ENCODE results near the gene GAB4. TPM values are rescaled to one million over a fixed set of nuclear protein-coding genes. Genes with fewer than 3 reads are reported as not detected.

GAB4 gene
- polyA plus RNA-seq, 2 of the 4 experiments (the other 2 are of a cell fraction): not detected

- H3K9me3 ChIP-seq: no peaks in the 10 kb centered on the region
- no peak for DNase-seq (ENCODE audit: low read depth in 1 of 2, low spot score in 1 of 2)
- H3K4me3 ChIP-seq: no peak overlapping the region
- POLR2A ChIA-PET: no interaction called here
- no peaks in the 10 kb centered on the region for H3K4me1 ChIP-seq
- no peak for ATAC-seq
- no peak overlapping the region for H3K4me2 ChIP-seq
- CTCF ChIA-PET: no interaction called here
- 48% methylated on average over 12 of the region's 14 CpGs for WGBS (ENCODE audit: missing lambda C conversion rate)
- FAIRE-seq: no peak
- no peak overlapping the region for H3K27ac ChIP-seq
- TF ChIP-seq ATOH8 (CRISPR knock-in tag; IDR thresholded peaks at IDR 0.05; ENCODE audit: low read depth) (no peak), CTCF (IDR thresholded peaks at IDR 0.05) (no peak), ZFP36 (IDR thresholded peaks at IDR 0.05; ENCODE audit: borderline replicate concordance, partially characterized antibody) (no peak), FOSB (CRISPR knock-in tag; IDR thresholded peaks at IDR 0.05) (no peak), HDAC2 (IDR thresholded peaks at IDR 0.05) (no peak), JUNB (IDR thresholded peaks at IDR 0.05) (no peak), NR3C1 (IDR thresholded peaks at IDR 0.05) (no peak), HEYL (CRISPR knock-in tag; IDR thresholded peaks at IDR 0.05) (no peak), RNF2 (IDR thresholded peaks at IDR 0.05; ENCODE audit: borderline replicate concordance, low read depth) (no peak), CBX2 (IDR thresholded peaks at IDR 0.05; ENCODE audit: borderline replicate concordance, low read depth) (no peak), CBX8 (IDR thresholded peaks at IDR 0.05) (no peak), RCOR1 (IDR thresholded peaks at IDR 0.05; ENCODE audit: low read depth, low read length) (no peak), EHF (CRISPR knock-in tag; IDR thresholded peaks at IDR 0.05) (no peak)
Observed at GRCh38 chr22:16961477-16962186, 46.4 kb downstream of the GAB4 start.

GRCh38 chr22:16960884-16961249 lies 47.2 kb downstream of the GAB4 start:
- H3K4me1 ChIP-seq: no peaks in the 10 kb centered on the region
- no peak overlapping the region for H3K4me2 ChIP-seq
- TF ChIP-seq PHF8 (IDR thresholded peaks at IDR 0.05; ENCODE audit: borderline replicate concordance, low read depth) (no peak), BCL3 (IDR thresholded peaks at IDR 0.05) (no peak), ZC3H11A (IDR thresholded peaks at IDR 0.05) (no peak), ELK1 (IDR thresholded peaks at IDR 0.05; ENCODE audit: low read depth, low read length) (no peak), USF2 (IDR thresholded peaks at IDR 0.05) (no peak), KDM1A (IDR thresholded peaks at IDR 0.05; ENCODE audit: low read depth) (no peak), HDAC2 (IDR thresholded peaks at IDR 0.05) (no peak), MYC (IDR thresholded peaks at IDR 0.05; ENCODE audit: borderline replicate concordance, low read length) (no peak), HOXB13 (CRISPR knock-in tag; IDR thresholded peaks at IDR 0.05; ENCODE audit: low read depth) (no peak), GATA3 (IDR thresholded peaks at IDR 0.05; ENCODE audit: borderline replicate concordance) (no peak), FOSL2 (IDR thresholded peaks at IDR 0.05) (no peak), FOSL2 (CRISPR knock-in tag; IDR thresholded peaks at IDR 0.05) (no peak), CBX2 (IDR thresholded peaks at IDR 0.05; ENCODE audit: borderline replicate concordance, low read depth) (no peak), SMC3 (IDR thresholded peaks at IDR 0.05) (no peak), PBX3 (IDR thresholded peaks at IDR 0.05) (no peak), RARB (CRISPR knock-in tag; IDR thresholded peaks at IDR 0.05) (no peak), MAX (IDR thresholded peaks at IDR 0.05) (no peak), CEBPB (IDR thresholded peaks at IDR 0.05) (no peak), MAFK (IDR thresholded peaks at IDR 0.05; ENCODE audit: partially characterized antibody) (no peak), KDM5A (IDR thresholded peaks at IDR 0.05) (no peak)
- no peak for DNase-seq (ENCODE audit: low read depth in 1 of 2, low spot score in 1 of 2)
- POLR2A ChIA-PET: no interaction called here
- no peaks in the 10 kb centered on the region for H3K9me3 ChIP-seq
- no peak for ATAC-seq
- no peak overlapping the region for H3K27ac ChIP-seq
- H3K4me3 ChIP-seq: no peak overlapping the region
- CTCF ChIA-PET: no interaction called here
- no peak for FAIRE-seq
- 0% methylated on average over 1 of the region's 4 CpGs for WGBS (ENCODE audit: missing lambda C conversion rate)

Measured in A549 (cell line).